ENCODE results near the gene WDR11. TPM values are rescaled to one million over a fixed set of nuclear protein-coding genes. Genes with fewer than 3 reads are reported as not detected.

Gene WDR11
- total and polyA plus RNA-seq, 9 of the 15 experiments (the other 6 are each of a cell fraction or from before 2014, with no cell fraction given): 12.4 to 50.7 (median 23.6) TPM

GRCh38 chr10:120927352-120927751 is 76.2 kb downstream of the WDR11 start:
- ChIA-PET CTCF (ENCODE audit: low intra/inter-chr PET ratio) (no interaction called here), POLR2A (no interaction called here)
- no TSS peak for BruUV-seq (replicated peaks)

More at GRCh38 chr10:120927352-120927751, 76.2 kb downstream of the WDR11 start:
- Histone ChIP-seq H3K4me3 (no peak overlapping the region), H3K9me1 (ENCODE audit: control insufficient read depth, insufficient read depth, low read length) (no peaks in the 10 kb centered on the region), H3K27ac (ENCODE audit: extremely low read depth, low read depth, low read length) (no peak overlapping the region), H4K20me1 (replicated peaks; ENCODE audit: control insufficient read depth, insufficient read depth, low read length) (no peaks in the 10 kb centered on the region), H3K9me3 (replicated peaks; ENCODE audit: control insufficient read depth, insufficient read depth, low read depth, low read length) (no peaks in the 10 kb centered on the region), H2AFZ (ENCODE audit: low read depth, low read length) (no peak overlapping the region), H3K36me3 (ENCODE audit: control insufficient read depth, insufficient read depth, low read length) (no peaks in the 10 kb centered on the region), H3K9ac (ENCODE audit: insufficient read depth in 1 of 2, low read depth in 2 of 2, low read length in 2 of 2) (no peak overlapping the region), H3K4me2 (ENCODE audit: insufficient read depth, low read length) (no peak overlapping the region), H3K79me2 (ENCODE audit: control insufficient read depth, insufficient read depth, low read length) (no peaks in the 10 kb centered on the region), H3K27me3 (ENCODE audit: control insufficient read depth in 2 of 2, insufficient read depth in 2 of 2, low read length in 2 of 2) (peaks cover 0 to 14% of the 10 kb centered on the region in 2 experiments; a peak in 2 of 5 replicates), H3K4me1 (replicated peaks in 1 of 2; ENCODE audit: control insufficient read depth in 2 of 2, insufficient read depth in 2 of 2, low read length in 2 of 2) (no peaks in the 10 kb centered on the region)
- WGBS (ENCODE audit: insufficient coverage, low coverage, missing lambda C conversion rate): 0% methylated on average over 3 of the region's 4 CpGs
- in situ Hi-C loops (cut with MboI): loop anchor here (25.0 kb wide), 1 partner anchor 985 kb away; no protein-coding TSS in a partner anchor
- ATAC-seq (no peak), DNase-seq (ENCODE audit: extremely low read depth in 1 of 4, low spot score in 3 of 4) (no peak), FAIRE-seq (no peak)
- intact Hi-C loops (cut with micrococcal nuclease): no loop called here
- TF ChIP-seq ZNF140 (CRISPR knock-in tag; IDR thresholded peaks at IDR 0.05) (no peak), IRF2 (CRISPR knock-in tag; IDR thresholded peaks at IDR 0.05) (no peak), GTF2A2 (tag; IDR thresholded peaks at IDR 0.05) (no peak), GTF2E2 (tag; IDR thresholded peaks at IDR 0.05) (no peak), RAD51 (IDR thresholded peaks at IDR 0.05; ENCODE audit: borderline replicate concordance, low read depth) (no peak), XRCC5 (IDR thresholded peaks at IDR 0.05; ENCODE audit: low read depth, low read length) (no peak), GTF2B (IDR thresholded peaks at IDR 0.05; ENCODE audit: extremely low read depth, insufficient read length) (no peak), CBX3 (IDR thresholded peaks at IDR 0.05; ENCODE audit: borderline replicate concordance in 1 of 2, low read length in 2 of 2) (no peak), ZNF24 (IDR thresholded peaks at IDR 0.05) (no peak), PML (IDR thresholded peaks at IDR 0.05; ENCODE audit: low read length) (no peak), MBD1 (CRISPR knock-in tag; IDR thresholded peaks at IDR 0.05) (no peak), DACH1 (IDR thresholded peaks at IDR 0.05; ENCODE audit: partially characterized antibody) (no peak), NR2F6 (CRISPR knock-in tag; IDR thresholded peaks at IDR 0.05) (no peak)
- TF ChIP-seq, protein P1, sequence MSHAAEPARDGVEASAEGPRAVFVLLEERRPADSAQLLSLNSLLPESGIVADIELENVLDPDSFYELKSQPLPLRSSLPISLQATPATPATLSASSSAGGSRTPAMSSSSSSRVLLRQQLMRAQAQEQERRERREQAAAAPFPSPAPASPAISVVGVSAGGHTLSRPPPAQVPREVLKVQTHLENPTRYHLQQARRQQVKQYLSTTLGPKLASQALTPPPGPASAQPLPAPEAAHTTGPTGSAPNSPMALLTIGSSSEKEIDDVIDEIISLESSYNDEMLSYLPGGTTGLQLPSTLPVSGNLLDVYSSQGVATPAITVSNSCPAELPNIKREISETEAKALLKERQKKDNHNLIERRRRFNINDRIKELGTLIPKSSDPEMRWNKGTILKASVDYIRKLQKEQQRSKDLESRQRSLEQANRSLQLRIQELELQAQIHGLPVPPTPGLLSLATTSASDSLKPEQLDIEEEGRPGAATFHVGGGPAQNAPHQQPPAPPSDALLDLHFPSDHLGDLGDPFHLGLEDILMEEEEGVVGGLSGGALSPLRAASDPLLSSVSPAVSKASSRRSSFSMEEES (CRISPR knock-in tag; IDR thresholded peaks at IDR 0.05): no peak
- TF ChIP-seq, protein P2, sequence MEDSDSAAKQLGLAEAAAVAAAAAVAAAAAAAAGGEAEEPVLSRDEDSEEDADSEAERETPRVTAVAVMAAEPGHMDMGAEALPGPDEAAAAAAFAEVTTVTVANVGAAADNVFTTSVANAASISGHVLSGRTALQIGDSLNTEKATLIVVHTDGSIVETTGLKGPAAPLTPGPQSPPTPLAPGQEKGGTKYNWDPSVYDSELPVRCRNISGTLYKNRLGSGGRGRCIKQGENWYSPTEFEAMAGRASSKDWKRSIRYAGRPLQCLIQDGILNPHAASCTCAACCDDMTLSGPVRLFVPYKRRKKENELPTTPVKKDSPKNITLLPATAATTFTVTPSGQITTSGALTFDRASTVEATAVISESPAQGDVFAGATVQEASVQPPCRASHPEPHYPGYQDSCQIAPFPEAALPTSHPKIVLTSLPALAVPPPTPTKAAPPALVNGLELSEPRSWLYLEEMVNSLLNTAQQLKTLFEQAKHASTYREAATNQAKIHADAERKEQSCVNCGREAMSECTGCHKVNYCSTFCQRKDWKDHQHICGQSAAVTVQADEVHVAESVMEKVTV (CRISPR knock-in tag; IDR thresholded peaks at IDR 0.05): no peak

All from K562 (cell line).